Effector memory CD8-positive, alpha-beta T cell (primary cell): ENCODE data around the gene G2E3.

ENCODE experiments used
- ATAC-seq: fragments of 150-1000 bp; cut with Tn5 transposase; replicated peaks from 2 replicates; pipeline ENCODE4 v1.10.0; 2021; ENCODE audit warnings: mild to moderate bottlenecking, moderate library complexity
- DNase-seq, 3 experiments: peaks; one replicate each; pipeline ENCODE4 v3.0.0; 2021
- H3K27ac Mint-ChIP-seq, 2 donors: one replicate each; pipeline ENCODE4 v1.8.0; 2022; ENCODE audit warnings: mild to moderate bottlenecking in 2 of 2, mixed read lengths in 2 of 2, moderate library complexity in 2 of 2
- H3K27me3 Mint-ChIP-seq, 2 donors: one replicate each; pipeline ENCODE4 v1.8.0; 2022; ENCODE audit warnings: mixed read lengths in 2 of 2
- H3K36me3 Mint-ChIP-seq: one replicate; pipeline ENCODE4 v1.8.0; 2022; ENCODE audit warnings: mild to moderate bottlenecking, moderate library complexity, mixed read lengths; ENCODE audit not compliant: insufficient read depth
- H3K4me1 Mint-ChIP-seq, 2 donors: one replicate each; pipeline ENCODE4 v1.8.0; 2022; ENCODE audit warnings: low read depth in 2 of 2, mixed read lengths in 2 of 2
- H3K4me3 Mint-ChIP-seq, 2 donors: one replicate each; pipeline ENCODE4 v1.8.0; 2022; ENCODE audit warnings: mild to moderate bottlenecking in 2 of 2, mixed read lengths in 2 of 2, moderate library complexity in 2 of 2
- H3K9me3 Mint-ChIP-seq, 2 donors: one replicate each; pipeline ENCODE4 v1.8.0; 2022; ENCODE audit warnings: mixed read lengths in 2 of 2

The G2E3 gene

GRCh38 chr14:30657606-30658163, 98.7 kb downstream of the G2E3 start:
- Mint-ChIP-seq H3K4me1 (peaks cover 0 to 3% of the 10 kb centered on the region in 2 donors), H3K27ac (no peak overlapping the region), H3K27me3 (no peaks in the 10 kb centered on the region), H3K4me3 (no peak overlapping the region), H3K36me3 (peaks cover 20% of the 10 kb centered on the region), H3K9me3 (no peaks in the 10 kb centered on the region)
- DNase-seq (no peak), ATAC-seq (no peak)

- Mint-ChIP-seq H3K27ac (no peak overlapping the region), H3K9me3 (no peaks in the 10 kb centered on the region), H3K4me1 (peaks cover 0 to 3% of the 10 kb centered on the region in 2 donors), H3K36me3 (peaks cover 21% of the 10 kb centered on the region), H3K27me3 (no peaks in the 10 kb centered on the region), H3K4me3 (no peak overlapping the region)
- ATAC-seq: no peak
- DNase-seq: no peak
Measured at GRCh38 chr14:30658645-30659044, 99.7 kb downstream of the G2E3 start.

GRCh38 chr14:30669594-30669993, 110.6 kb downstream of the G2E3 start:
- Mint-ChIP-seq H3K27ac (peak overlapping the region in 1 of 2 donors; percentile 38), H3K27me3 (no peaks in the 10 kb centered on the region), H3K4me3 (no peak overlapping the region), H3K36me3 (peaks cover 16% of the 10 kb centered on the region), H3K4me1 (peaks cover 4 to 10% of the 10 kb centered on the region in 2 donors), H3K9me3 (peaks cover 0 to 2% of the 10 kb centered on the region in 2 donors)
- ATAC-seq: no peak
- no peak for DNase-seq
